ENCODE results near the gene AURKB.

DNA sequence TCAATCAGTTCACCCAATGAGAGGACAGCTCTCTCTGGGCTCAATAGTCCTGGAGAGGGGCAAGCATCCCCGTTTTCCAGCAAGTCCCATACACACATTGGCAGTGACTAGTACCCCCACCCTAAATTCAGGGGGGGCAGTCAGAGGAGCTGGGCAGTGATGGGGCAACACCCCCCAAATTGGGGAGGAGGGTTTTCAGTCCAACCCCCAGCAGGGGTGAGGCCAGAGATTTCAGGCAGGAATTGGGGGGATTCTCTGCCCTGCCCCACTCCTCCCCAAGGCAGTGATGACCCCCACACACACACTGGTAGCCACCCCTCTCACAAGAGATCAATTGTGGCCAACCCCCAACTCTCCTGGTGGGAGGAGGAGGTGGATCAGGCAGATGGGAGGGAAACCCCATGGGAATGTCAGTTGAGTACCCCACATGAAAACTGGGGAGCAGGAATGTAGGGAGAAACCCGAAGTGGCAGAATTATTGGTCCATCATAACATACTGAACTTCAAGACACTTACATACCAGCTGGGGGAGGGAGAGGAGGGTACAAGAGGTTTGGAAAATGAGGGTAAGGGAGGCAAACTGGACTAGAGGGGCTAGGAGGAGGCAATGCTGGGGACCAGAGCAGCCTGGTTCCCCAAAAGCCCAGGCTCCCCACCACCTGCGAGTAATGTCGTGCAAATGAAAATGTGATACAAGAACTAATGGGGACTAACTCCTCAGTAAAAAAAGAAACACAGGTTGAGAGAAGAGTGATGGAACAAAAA lies 50.7 kb downstream of the AURKB start:
- TF ChIP-seq, protein P1, sequence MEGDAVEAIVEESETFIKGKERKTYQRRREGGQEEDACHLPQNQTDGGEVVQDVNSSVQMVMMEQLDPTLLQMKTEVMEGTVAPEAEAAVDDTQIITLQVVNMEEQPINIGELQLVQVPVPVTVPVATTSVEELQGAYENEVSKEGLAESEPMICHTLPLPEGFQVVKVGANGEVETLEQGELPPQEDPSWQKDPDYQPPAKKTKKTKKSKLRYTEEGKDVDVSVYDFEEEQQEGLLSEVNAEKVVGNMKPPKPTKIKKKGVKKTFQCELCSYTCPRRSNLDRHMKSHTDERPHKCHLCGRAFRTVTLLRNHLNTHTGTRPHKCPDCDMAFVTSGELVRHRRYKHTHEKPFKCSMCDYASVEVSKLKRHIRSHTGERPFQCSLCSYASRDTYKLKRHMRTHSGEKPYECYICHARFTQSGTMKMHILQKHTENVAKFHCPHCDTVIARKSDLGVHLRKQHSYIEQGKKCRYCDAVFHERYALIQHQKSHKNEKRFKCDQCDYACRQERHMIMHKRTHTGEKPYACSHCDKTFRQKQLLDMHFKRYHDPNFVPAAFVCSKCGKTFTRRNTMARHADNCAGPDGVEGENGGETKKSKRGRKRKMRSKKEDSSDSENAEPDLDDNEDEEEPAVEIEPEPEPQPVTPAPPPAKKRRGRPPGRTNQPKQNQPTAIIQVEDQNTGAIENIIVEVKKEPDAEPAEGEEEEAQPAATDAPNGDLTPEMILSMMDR (IDR thresholded peaks at IDR 0.05; ENCODE audit: poor library complexity, severe bottlenecking) = no peak
- TF ChIP-seq TAF1 (IDR thresholded peaks at IDR 0.05; ENCODE audit: low read depth) (no peak), EZH2 (IDR thresholded peaks at IDR 0.05; ENCODE audit: borderline replicate concordance, insufficient read depth, low read length, poor library complexity, severe bottlenecking) (no peak), RAD21 (conservative IDR thresholded peaks at IDR 0.05) (no peak), EP300 (conservative IDR thresholded peaks at IDR 0.05; ENCODE audit: poor library complexity, severe bottlenecking) (no peak), MXI1 (conservative IDR thresholded peaks at IDR 0.05; ENCODE audit: poor library complexity, severe bottlenecking) (no peak), POLR2AphosphoS5 (IDR thresholded peaks at IDR 0.05) (no peak)
